ENCODE measurements around the gene STMN3. TPM values are rescaled to one million over a fixed set of nuclear protein-coding genes. Genes with fewer than 3 reads are reported as not detected.

STMN3 gene
- total RNA-seq, 1 experiment from 2014 or later = 27.9 TPM

DNA sequence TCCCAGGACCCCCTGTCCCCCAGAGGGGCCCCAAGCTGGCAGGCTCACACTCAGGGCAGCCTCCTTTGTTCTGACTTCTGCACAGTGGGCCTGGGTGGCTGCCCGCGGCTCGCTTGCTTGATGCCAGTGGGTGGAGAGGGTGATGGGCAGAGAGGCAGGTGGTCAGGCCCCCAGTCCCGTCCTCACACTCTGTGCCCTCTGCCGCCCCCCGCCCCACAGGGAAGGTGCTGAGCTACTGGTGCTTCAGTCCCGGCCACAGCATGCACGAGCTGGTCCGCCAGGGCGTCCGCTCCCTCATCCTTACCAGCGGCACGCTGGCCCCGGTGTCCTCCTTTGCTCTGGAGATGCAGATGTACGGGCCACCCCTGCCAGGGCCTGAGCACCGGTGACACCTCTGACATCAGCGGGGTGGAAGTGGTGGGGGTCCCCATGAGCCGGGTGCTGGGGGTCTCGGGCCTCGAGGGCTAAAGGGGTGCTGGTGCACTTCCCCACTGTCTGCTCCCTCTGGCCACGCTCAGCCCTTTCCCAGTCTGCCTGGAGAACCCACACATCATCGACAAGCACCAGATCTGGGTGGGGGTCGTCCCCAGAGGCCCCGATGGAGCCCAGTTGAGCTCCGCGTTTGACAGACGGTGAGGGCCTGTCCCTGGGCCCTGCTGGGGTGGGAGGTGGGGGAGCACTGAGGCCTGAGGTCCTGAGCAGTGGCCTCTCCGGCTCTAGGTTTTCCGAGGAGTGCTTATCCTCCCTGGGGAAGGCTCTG, 34.4 kb upstream of the STMN3 start:
- Mint-ChIP-seq H3K27ac (ENCODE audit: unreplicated experiment) (peak overlapping the region; percentile 67), H3K9me3 (ENCODE audit: unreplicated experiment) (no peaks in the 10 kb centered on the region), H3K4me1 (ENCODE audit: low read depth, unreplicated experiment) (no peaks in the 10 kb centered on the region), H3K4me3 (ENCODE audit: unreplicated experiment) (no peak overlapping the region), H3K27me3 (ENCODE audit: insufficient read depth, unreplicated experiment) (no peaks in the 10 kb centered on the region), H3K36me3 (ENCODE audit: insufficient read depth, unreplicated experiment) (peaks cover 77% of the 10 kb centered on the region)
- ChIA-PET CTCF (interaction anchor here (0.6 to 1.3 kb wide), 6 partner anchors 25 to 208 kb away, joined by 3 to 8 read pairs (median 4); partner anchors contain the start of gene RTEL1), POLR2A (interaction anchor here (0.5 to 0.7 kb wide), 4 partner anchors 21 to 114 kb away, joined by 3 to 11 read pairs (median 3); partner anchors contain the start of genes ARFRP1, HELZ2, RTEL1 and ZGPAT)
- intact Hi-C loops (cut with micrococcal nuclease; ENCODE audit: unreplicated experiment) = no loop called here
- no TSS peak for BruUV-seq (replicated peaks)
- Histone ChIP-seq H3K27me3 (replicated peaks; ENCODE audit: control insufficient read depth, insufficient read depth, low read length) (no peaks in the 10 kb centered on the region), H3K4me3 (ENCODE audit: low read depth, low read length) (no peak overlapping the region), H3K4me1 (peaks cover 32% of the 10 kb centered on the region), H3K36me3 (ENCODE audit: control insufficient read depth, insufficient read depth, low read length) (no peaks in the 10 kb centered on the region), H3K9me3 (no peaks in the 10 kb centered on the region)
- no peak for DNase-seq
- no peak for TF ChIP-seq CTCF (IDR thresholded peaks at IDR 0.05; ENCODE audit: insufficient read depth in 1 of 2, low read depth in 1 of 2, low read length in 1 of 2, severe bottlenecking in 1 of 2, unreplicated experiment in 1 of 2)

GRCh38 chr20:63686492-63687321, 33.5 kb upstream of the STMN3 start:
- no TSS peak for BruUV-seq (replicated peaks)
- no peak for TF ChIP-seq CTCF (IDR thresholded peaks at IDR 0.05; ENCODE audit: insufficient read depth in 1 of 2, low read depth in 1 of 2, low read length in 1 of 2, severe bottlenecking in 1 of 2, unreplicated experiment in 1 of 2)
- ChIA-PET CTCF (interaction anchor here (0.6 to 1.3 kb wide), 6 partner anchors 24 to 209 kb away, joined by 3 to 8 read pairs (median 4); partner anchors contain the start of gene RTEL1), POLR2A (interaction anchor here (0.5 to 0.7 kb wide), 4 partner anchors 21 to 113 kb away, joined by 3 to 11 read pairs (median 3); partner anchors contain the start of genes ARFRP1, HELZ2, RTEL1 and ZGPAT)
- Mint-ChIP-seq H3K4me3 (ENCODE audit: unreplicated experiment) (no peak overlapping the region), H3K4me1 (ENCODE audit: low read depth, unreplicated experiment) (no peaks in the 10 kb centered on the region), H3K27ac (ENCODE audit: unreplicated experiment) (peak overlapping the region; percentile 67), H3K36me3 (ENCODE audit: insufficient read depth, unreplicated experiment) (peaks cover 77% of the 10 kb centered on the region), H3K27me3 (ENCODE audit: insufficient read depth, unreplicated experiment) (no peaks in the 10 kb centered on the region), H3K9me3 (ENCODE audit: unreplicated experiment) (no peaks in the 10 kb centered on the region)
- Histone ChIP-seq H3K4me1 (peaks cover 35% of the 10 kb centered on the region), H3K4me3 (ENCODE audit: low read depth, low read length) (no peak overlapping the region), H3K9me3 (no peaks in the 10 kb centered on the region), H3K36me3 (ENCODE audit: control insufficient read depth, insufficient read depth, low read length) (no peaks in the 10 kb centered on the region), H3K27me3 (replicated peaks; ENCODE audit: control insufficient read depth, insufficient read depth, low read length) (no peaks in the 10 kb centered on the region)
- peak in 1 of 2 experiments; percentile 89 for DNase-seq
- intact Hi-C loops (cut with micrococcal nuclease; ENCODE audit: unreplicated experiment) = no loop called here

DNA sequence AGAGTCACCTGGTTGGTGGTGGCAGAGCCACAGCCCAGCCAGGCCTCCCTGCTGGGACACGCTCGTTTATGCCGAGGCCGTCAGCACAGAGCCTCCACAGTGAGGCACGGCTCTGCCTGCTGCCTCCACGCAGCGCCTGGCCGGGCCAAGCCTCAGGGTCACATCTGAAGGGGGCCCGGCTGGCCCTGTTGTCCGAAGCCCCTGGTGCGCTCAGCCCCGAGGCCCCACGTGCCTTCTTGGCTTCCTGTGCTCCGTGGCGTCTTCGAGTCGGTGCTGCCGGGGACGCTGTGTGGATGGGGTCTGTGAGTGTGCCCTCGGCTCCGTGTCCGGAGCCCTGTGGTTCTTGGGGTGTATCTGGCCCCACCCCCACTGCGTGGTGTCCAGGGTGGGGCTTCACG, 32.9 kb upstream of the STMN3 start:
- BruUV-seq (replicated peaks) = no TSS peak
- Histone ChIP-seq H3K36me3 (ENCODE audit: control insufficient read depth, insufficient read depth, low read length) (no peaks in the 10 kb centered on the region), H3K4me3 (ENCODE audit: low read depth, low read length) (no peak overlapping the region), H3K27me3 (replicated peaks; ENCODE audit: control insufficient read depth, insufficient read depth, low read length) (no peaks in the 10 kb centered on the region), H3K4me1 (peaks cover 35% of the 10 kb centered on the region), H3K9me3 (no peaks in the 10 kb centered on the region)
- CTCF ChIA-PET = interaction anchor here (1.3 kb wide), 1 partner anchor 148 kb away, joined by 7 read pairs; no protein-coding TSS in a partner anchor
- Mint-ChIP-seq H3K27ac (ENCODE audit: unreplicated experiment) (peak overlapping the region; percentile 67), H3K36me3 (ENCODE audit: insufficient read depth, unreplicated experiment) (peaks cover 74% of the 10 kb centered on the region), H3K4me3 (ENCODE audit: unreplicated experiment) (no peak overlapping the region), H3K27me3 (ENCODE audit: insufficient read depth, unreplicated experiment) (no peaks in the 10 kb centered on the region), H3K4me1 (ENCODE audit: low read depth, unreplicated experiment) (no peaks in the 10 kb centered on the region), H3K9me3 (ENCODE audit: unreplicated experiment) (no peaks in the 10 kb centered on the region)
- TF ChIP-seq CTCF (IDR thresholded peaks at IDR 0.05; ENCODE audit: insufficient read depth in 1 of 2, low read depth in 1 of 2, low read length in 1 of 2, severe bottlenecking in 1 of 2, unreplicated experiment in 1 of 2) = no peak
- POLR2A ChIA-PET = no interaction called here
- DNase-seq = no peak
- intact Hi-C loops (cut with micrococcal nuclease; ENCODE audit: unreplicated experiment) = no loop called here

Measured in Caco-2 (cell line).